A549 (cell line): ENCODE measurements around the gene SERINC3. TPM values are rescaled to one million over a fixed set of nuclear protein-coding genes. Genes with fewer than 3 reads are reported as not detected.

ENCODE experiments used
- ATAC-seq, 2 experiments: fragments of 200-7000 bp in 1 of 2; fragments of >200 bp in 1 of 2; cut with Nextera tagmentation in 1 of 2; cut with Tn5 transposase in 1 of 2; 3 replicates each; pipeline versions ENCODE4 v1.8.0 to v1.9.1; 2018 to 2020; ENCODE audit warnings: mild to moderate bottlenecking in 1 of 2, moderate library complexity in 1 of 2
- CTCF ChIA-PET: fragments of 300-600 bp; sonication (Branson Sonifier 250); formaldehyde crosslinking; extraction: SDS; loops from one replicate; lab custom pipeline; 2021; ENCODE audit warnings: antibody characterized with exemption, inconsistent platforms; lab: Yijun Ruan, JAX
- POLR2A ChIA-PET: fragments of 350-600 bp; formaldehyde crosslinking; extraction: SDS; loops from one replicate; lab custom pipeline; 2021; ENCODE audit warnings: antibody characterized with exemption, inconsistent platforms; lab: Yijun Ruan, JAX
- DNase-seq, 2 experiments: peaks; one replicate each; pipeline versions ENCODE4 v3.0.0 to v3.0.0-alpha.2; 2011 to 2016; ENCODE audit warnings: low read depth in 1 of 2, low spot score in 1 of 2
- FAIRE-seq: peaks from 2 replicates; lab custom pipeline; 2011; peaks lifted over from hg19 to GRCh38; lab: Jason Lieb, UNC
- H3K27ac ChIP-seq, 2 experiments: fragments of >200 bp; sonication (Bioruptor Twin); formaldehyde crosslinking; 3 replicates each; pipeline ENCODE4 v1.5.1; 2016 to 2017
- H3K4me1 ChIP-seq: fragments of >200 bp; sonication (Bioruptor Twin); formaldehyde crosslinking; 3 replicates; pipeline ENCODE4 v1.6.1; 2016
- H3K4me2 ChIP-seq: fragments of >200 bp; sonication (Bioruptor Twin); formaldehyde crosslinking; 3 replicates; pipeline ENCODE4 v1.6.1; 2016
- H3K4me3 ChIP-seq: fragments of >200 bp; sonication (Bioruptor Twin); formaldehyde crosslinking; 3 replicates; pipeline ENCODE4 v1.5.1; 2016
- H3K9me3 ChIP-seq: fragments of >200 bp; sonication (Bioruptor Twin); formaldehyde crosslinking; 3 replicates; pipeline ENCODE4 v1.6.1; 2016
- BHLHE40 ChIP-seq: IDR thresholded peaks from 2 replicates; pipeline ENCODE4 v1.6.1; 2012; ENCODE audit warnings: low read depth, low read length, inconsistent platforms
- CBX2 ChIP-seq: fragments of 200-600 bp; sonication (generic); IDR thresholded peaks from 2 replicates; pipeline ENCODE4 v1.6.1; 2016; ENCODE audit warnings: low read depth, mild to moderate bottlenecking, borderline replicate concordance
- CBX8 ChIP-seq: fragments of 200-600 bp; sonication (generic); IDR thresholded peaks from 2 replicates; pipeline ENCODE4 v1.6.1; 2016
- CEBPB ChIP-seq, 2 experiments: fragments of >200 bp in 1 of 2; sonication (Bioruptor Twin) in 1 of 2; formaldehyde crosslinking in 1 of 2; IDR thresholded peaks; 2 replicates each; pipeline ENCODE4 v1.6.1; 2012 to 2016
- CHD2 ChIP-seq: fragments of 150-350 bp; IDR thresholded peaks from 2 replicates; pipeline ENCODE4 v1.6.1; 2014; ENCODE audit warnings: low read length; ENCODE audit not compliant: partially characterized antibody
- CHD4 ChIP-seq: fragments of 200-600 bp; sonication (generic); IDR thresholded peaks from 2 replicates; pipeline ENCODE4 v1.6.1; 2016; ENCODE audit warnings: antibody characterized with exemption, mild to moderate bottlenecking, borderline replicate concordance
- CTCF ChIP-seq: fragments of >200 bp; sonication (Bioruptor Twin); formaldehyde crosslinking; IDR thresholded peaks from 3 replicates; pipeline ENCODE4 v1.5.1; 2016
- E2F6 ChIP-seq: IDR thresholded peaks from 2 replicates; pipeline ENCODE4 v1.6.1; 2012; ENCODE audit warnings: low read depth, borderline replicate concordance
- EHMT2 ChIP-seq: fragments of 200-600 bp; sonication (generic); IDR thresholded peaks from 2 replicates; pipeline ENCODE4 v1.6.1; 2016; ENCODE audit warnings: antibody characterized with exemption, low read depth, mild to moderate bottlenecking, moderate library complexity
- ELK1 ChIP-seq: fragments of 150-350 bp; IDR thresholded peaks from 2 replicates; pipeline ENCODE4 v1.6.1; 2014; ENCODE audit warnings: low read depth, mild to moderate bottlenecking, low read length
- EP300 ChIP-seq, 2 experiments: fragments of >200 bp; sonication (Bioruptor Twin); formaldehyde crosslinking; IDR thresholded peaks; 2 replicates in 1 of 2; 3 replicates in 1 of 2; pipeline ENCODE4 v1.6.1; 2016 to 2017
- ESRRA ChIP-seq: fragments of 150-350 bp; IDR thresholded peaks from 2 replicates; pipeline ENCODE4 v1.6.1; 2014; ENCODE audit warnings: mild to moderate bottlenecking, low read length, borderline replicate concordance
- FOSB ChIP-seq: fragments of 250-450 bp; sonication (Bioruptor Pico); IDR thresholded peaks from 2 replicates; pipeline ENCODE4 v1.5.0; 2020; ENCODE audit warnings: mild to moderate bottlenecking, moderate library complexity
- FOSL2 ChIP-seq, 2 experiments: fragments of 450-650 bp in 1 of 2; fragments of >200 bp in 1 of 2; sonication (Bioruptor Twin) in 1 of 2; formaldehyde crosslinking; IDR thresholded peaks; 2 replicates each; pipeline versions ENCODE4 v1.5.0 to v1.6.1; 2016 to 2020; ENCODE audit warnings: mild to moderate bottlenecking in 1 of 2, moderate library complexity in 1 of 2
- FOXS1 ChIP-seq: fragments of 250-450 bp; sonication (Bioruptor Pico); IDR thresholded peaks from 2 replicates; pipeline ENCODE4 v1.5.0; 2020; ENCODE audit warnings: mild to moderate bottlenecking, moderate library complexity
- HDAC2 ChIP-seq: fragments of 200-600 bp; sonication (generic); IDR thresholded peaks from 2 replicates; pipeline ENCODE4 v1.6.1; 2016
- HEYL ChIP-seq: fragments of 250-450 bp; sonication (Bioruptor Pico); IDR thresholded peaks from 2 replicates; pipeline ENCODE4 v1.8.0; 2021; ENCODE audit warnings: mild to moderate bottlenecking, moderate library complexity
- HMGXB4 ChIP-seq: fragments of 250-450 bp; sonication (Bioruptor Pico); IDR thresholded peaks from 2 replicates; pipeline ENCODE4 v1.5.0; 2021; ENCODE audit warnings: mild to moderate bottlenecking, moderate library complexity, borderline replicate concordance
- HOXB13 ChIP-seq: fragments of 250-450 bp; sonication (Bioruptor Pico); IDR thresholded peaks from 2 replicates; pipeline ENCODE4 v1.5.0; 2020; ENCODE audit warnings: low read depth, mild to moderate bottlenecking, moderate library complexity
- JUN ChIP-seq, 2 experiments: fragments of >200 bp; sonication (Bioruptor Twin); formaldehyde crosslinking; IDR thresholded peaks; 2 replicates in 1 of 2; 3 replicates in 1 of 2; pipeline ENCODE4 v1.6.1; 2016 to 2017
- JUNB ChIP-seq: fragments of >200 bp; sonication (Bioruptor Twin); formaldehyde crosslinking; IDR thresholded peaks from 2 replicates; pipeline ENCODE4 v1.6.1; 2016
- KDM1A ChIP-seq: fragments of 200-600 bp; sonication (generic); IDR thresholded peaks from 2 replicates; pipeline ENCODE4 v1.6.1; 2016; ENCODE audit warnings: low read depth, mild to moderate bottlenecking
- MAFK ChIP-seq: fragments of 450-650 bp; IDR thresholded peaks from 2 replicates; pipeline ENCODE4 v1.6.1; 2014; ENCODE audit not compliant: partially characterized antibody
- MAX ChIP-seq: IDR thresholded peaks from 2 replicates; pipeline ENCODE4 v1.6.1; 2012
- NFE2L2 ChIP-seq: fragments of 150-350 bp; conservative IDR thresholded peaks from 2 replicates; pipeline ENCODE4 v1.6.1; 2014; ENCODE audit warnings: low read length
- NPAS2 ChIP-seq: fragments of 250-450 bp; sonication (Bioruptor Pico); IDR thresholded peaks from 2 replicates; pipeline ENCODE4 v1.8.0; 2022; ENCODE audit warnings: mild to moderate bottlenecking, moderate library complexity, borderline replicate concordance
- PBX3 ChIP-seq: IDR thresholded peaks from 2 replicates; pipeline ENCODE4 v1.6.1; 2012
- POLR2A ChIP-seq: IDR thresholded peaks from 2 replicates; pipeline ENCODE4 v1.6.1; 2012; ENCODE audit warnings: mild to moderate bottlenecking, low read length
- RCOR1 ChIP-seq: fragments of 150-350 bp; IDR thresholded peaks from 2 replicates; pipeline ENCODE4 v1.6.1; 2014; ENCODE audit warnings: antibody characterized with exemption, low read length, low read depth
- RNF2 ChIP-seq: fragments of 200-600 bp; sonication (generic); IDR thresholded peaks from 2 replicates; pipeline ENCODE4 v1.6.1; 2016; ENCODE audit warnings: low read depth, mild to moderate bottlenecking, antibody characterized with exemption, moderate library complexity, borderline replicate concordance
- USF2 ChIP-seq: fragments of 450-650 bp; IDR thresholded peaks from 2 replicates; pipeline ENCODE4 v1.6.1; 2014; ENCODE audit warnings: antibody characterized with exemption
- ZC3H11A ChIP-seq: fragments of 450-650 bp; IDR thresholded peaks from 2 replicates; pipeline ENCODE4 v1.6.1; 2014; ENCODE audit warnings: antibody characterized with exemption, mild to moderate bottlenecking
- ZNF302 ChIP-seq: fragments of 250-450 bp; sonication (Bioruptor Pico); IDR thresholded peaks from 2 replicates; pipeline ENCODE4 v1.9.0; 2021; ENCODE audit warnings: inconsistent platforms, mild to moderate bottlenecking, moderate library complexity
- ZSCAN20 ChIP-seq: fragments of 250-450 bp; sonication (Bioruptor Pico); IDR thresholded peaks from 2 replicates; pipeline ENCODE4 v1.8.0; 2022; ENCODE audit warnings: mild to moderate bottlenecking, moderate library complexity
- WGBS: methylation state at CpG from one replicate; pipeline ENCODE4 v1.1.6; 2017; ENCODE audit errors: missing lambda C conversion rate; 5-methylcytosine and 5-hydroxymethylcytosine counted together
- polyA plus RNA-seq, 4 experiments: library from polyadenylated mRNA; depleted of rRNA in 3 of 4; stranded (reverse); fragments of >200 nt; fragmentation: RNase III in 1 of 4; extraction: RNeasy Plus Mini Kit Qiagen cat#74134 plus additional on column Dnase treatment in 1 of 4; gene quantifications; 2 replicates in 3 of 4; 3 replicates in 1 of 4; pipeline ENCODE4 v1.2.3, GENCODE V29; 2011 to 2017

SERINC3 gene
- polyA plus RNA-seq, 2 of the 4 experiments (the other 2 are of a cell fraction) = 62.9 to 159 TPM

- FAIRE-seq (peak; percentile 36), DNase-seq (peak; percentile 70 to 89), ATAC-seq (peak; percentile 81 to 88)
- WGBS = 40% methylated on average over 3 of the region's 3 CpGs
- ChIA-PET CTCF (interaction anchor here (1.0 to 2.6 kb wide), 5 partner anchors 25 to 330 kb away, joined by 3 to 10 read pairs (median 3); no protein-coding TSS in a partner anchor), POLR2A (interaction anchor here (1.2 kb wide), 1 partner anchor 21 kb away, joined by 7 read pairs; no protein-coding TSS in a partner anchor)
- peak overlapping the region; percentile 78 for H3K4me2 ChIP-seq
- H3K9me3 ChIP-seq = no peaks in the 10 kb centered on the region
- H3K27ac ChIP-seq = peak overlapping the region; percentile 86 to 90
- H3K4me3 ChIP-seq = peak overlapping the region; percentile 15; the same call in 1 of the 3 replicates
- H3K4me1 ChIP-seq = peaks cover 47% of the 10 kb centered on the region
- TF ChIP-seq ELK1 = no peak
- TF ChIP-seq MAFK = peak; percentile 28
- TF ChIP-seq PBX3 = no peak
- TF ChIP-seq CBX2 = no peak
- peak; percentile 76 for TF ChIP-seq JUNB
- TF ChIP-seq FOXS1 (CRISPR knock-in tag) = no peak
- TF ChIP-seq FOSB = no peak
- TF ChIP-seq CEBPB (IDR thresholded peaks at IDR 0.05) = no peak
- no peak for TF ChIP-seq E2F6
- TF ChIP-seq EP300 (IDR thresholded peaks at IDR 0.05) = peak; percentile 7 to 36; a peak in 1 of 5 replicates
- TF ChIP-seq ZNF302 = no peak
- TF ChIP-seq CHD4 = no peak
- no peak for TF ChIP-seq ESRRA
- TF ChIP-seq USF2 = no peak
- no peak for TF ChIP-seq NFE2L2
- no peak for TF ChIP-seq HMGXB4 (CRISPR knock-in tag)
- peak; percentile 93 for TF ChIP-seq FOSL2 (IDR thresholded peaks at IDR 0.05)
- peak; percentile 95 for TF ChIP-seq FOSL2 (CRISPR knock-in tag; IDR thresholded peaks at IDR 0.05)
- no peak for TF ChIP-seq RNF2
- no peak for TF ChIP-seq CHD2
- TF ChIP-seq ZSCAN20 = no peak
- TF ChIP-seq ZC3H11A = no peak
- TF ChIP-seq CBX8 = no peak
- TF ChIP-seq POLR2A = no peak
- TF ChIP-seq CTCF = no peak
- TF ChIP-seq MAX = no peak
- TF ChIP-seq HOXB13 (CRISPR knock-in tag) = no peak
- TF ChIP-seq EHMT2 = no peak
- no peak for TF ChIP-seq HDAC2
- no peak for TF ChIP-seq RCOR1
- TF ChIP-seq JUN (IDR thresholded peaks at IDR 0.05) = 0 out of 5 replicates have a peak, but pooled peaks of 1 of the 2 experiments have one; percentile 51
- no peak for TF ChIP-seq BHLHE40
- TF ChIP-seq NPAS2 (CRISPR knock-in tag) = no peak
- TF ChIP-seq HEYL (CRISPR knock-in tag) = no peak
- TF ChIP-seq KDM1A = no peak
Measured at GRCh38 chr20:44495802-44496481, 25.9 kb downstream of the SERINC3 start.
